Thyroid gland (tissue), 4 donors: Measurements from ENCODE around the gene NDC1. TPM values are rescaled to one million over a fixed set of nuclear protein-coding genes. Genes with fewer than 3 reads are reported as not detected.
"Not testable (repeated sequence)": the region's sequence is repeated elsewhere in the genome, so short reads cannot be mapped to it uniquely, and the experiment has no call there.

Experiments
- DNase-seq, 2 donors: peaks; one replicate each; pipeline ENCODE4 v3.0.0-alpha.2; 2019
- H3K27ac ChIP-seq, 3 donors: fragments of 200-600 bp; sonication (generic); 1 replicate in 2 of 3; 2 replicates in 1 of 3; pipeline ENCODE4 v1.5.1; 2016 to 2019; ENCODE audit warnings: mild to moderate bottlenecking in 1 of 3, moderate library complexity in 1 of 3
- H3K27me3 ChIP-seq: fragments of 200-600 bp; sonication (generic); one replicate; pipeline ENCODE4 v1.5.1; 2019
- H3K36me3 ChIP-seq, 2 donors: fragments of 200-600 bp; sonication (generic); one replicate each; pipeline ENCODE4 v1.5.1; 2016 to 2019
- H3K4me1 ChIP-seq, 2 donors: fragments of 200-600 bp; sonication (generic); one replicate each; pipeline ENCODE4 v1.5.1; 2017 to 2019
- H3K4me3 ChIP-seq, 3 donors: fragments of 200-600 bp; sonication (generic); replicated peaks in 1 of 3; 1 replicate in 2 of 3; 2 replicates in 1 of 3; pipeline ENCODE4 v1.5.1; 2016; ENCODE audit warnings: mild to moderate bottlenecking in 1 of 3
- H3K9me3 ChIP-seq: fragments of 200-600 bp; sonication (generic); one replicate; pipeline ENCODE4 v1.5.1; 2017
- POLR2A ChIP-seq, 2 donors: fragments of 450-650 bp; IDR thresholded peaks; one replicate each; pipeline ENCODE4 v1.6.1; 2017; ENCODE audit warnings: antibody characterized with exemption in 2 of 2, mild to moderate bottlenecking in 2 of 2, moderate library complexity in 1 of 2
- WGBS, 2 donors: methylation state at CpG; one replicate each; pipeline ENCODE4 v1.1.5; 2017; 5-methylcytosine and 5-hydroxymethylcytosine counted together
- intact Hi-C: fragments of 100-400 bp; cut with DNase I; formaldehyde crosslinking; loops from one replicate; pipeline ENCODE4 v1.15.1; 2023
- total RNA-seq, 4 donors: library from RNA; depleted of rRNA; stranded (reverse); fragments of >200 nt; gene quantifications; one replicate each; pipeline ENCODE4 v1.2.3, GENCODE V29; 2016
- TF ChIP-seq, protein P1 (sequence below), 6 experiments: fragments of 200-600 bp in 3 of 6; fragments of 450-650 bp in 3 of 6; sonication (generic) in 3 of 6; IDR thresholded peaks; one replicate each; pipeline ENCODE4 v1.5.1; 2016 to 2019; ENCODE audit warnings: antibody characterized with exemption in 6 of 6, mild to moderate bottlenecking in 2 of 6, inconsistent platforms in 1 of 6, moderate library complexity in 1 of 6

NDC1 gene
- total RNA-seq, 4 donors from 2014 or later = 10.4 to 15.4 (median 11.9) TPM

DNA sequence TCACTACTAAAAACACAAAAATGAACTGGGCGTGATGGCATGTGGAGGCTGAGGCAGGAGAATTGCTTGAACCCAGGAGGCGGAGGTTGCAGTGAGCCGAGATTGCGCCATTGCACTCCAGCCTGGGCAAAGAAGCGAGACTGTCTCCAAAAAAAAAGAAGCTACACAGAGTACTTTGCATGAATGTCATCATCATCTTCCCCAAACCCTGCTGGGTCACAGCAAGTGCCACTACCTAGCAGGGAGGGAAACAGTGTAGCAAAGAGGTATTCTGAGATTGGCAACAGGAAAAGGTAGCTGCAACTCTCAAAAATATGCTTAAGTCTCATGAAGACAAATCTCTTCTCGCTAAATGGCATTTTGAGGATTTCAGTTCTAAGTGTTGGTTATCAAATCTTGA, 12.8 kb downstream of the NDC1 start:
- no peak for DNase-seq
- no peaks in the 10 kb centered on the region for H3K9me3 ChIP-seq
- 92 to 98% methylated on average over 6 of the region's 6 CpGs for WGBS, 2 donors
- no peak overlapping the region for H3K4me3 ChIP-seq
- no peaks in the 10 kb centered on the region for H3K4me1 ChIP-seq
- no peaks in the 10 kb centered on the region for H3K36me3 ChIP-seq
- intact Hi-C loops = no loop called here
- H3K27ac ChIP-seq = no peak overlapping the region
- H3K27me3 ChIP-seq = no peaks in the 10 kb centered on the region
- TF ChIP-seq, protein P1, sequence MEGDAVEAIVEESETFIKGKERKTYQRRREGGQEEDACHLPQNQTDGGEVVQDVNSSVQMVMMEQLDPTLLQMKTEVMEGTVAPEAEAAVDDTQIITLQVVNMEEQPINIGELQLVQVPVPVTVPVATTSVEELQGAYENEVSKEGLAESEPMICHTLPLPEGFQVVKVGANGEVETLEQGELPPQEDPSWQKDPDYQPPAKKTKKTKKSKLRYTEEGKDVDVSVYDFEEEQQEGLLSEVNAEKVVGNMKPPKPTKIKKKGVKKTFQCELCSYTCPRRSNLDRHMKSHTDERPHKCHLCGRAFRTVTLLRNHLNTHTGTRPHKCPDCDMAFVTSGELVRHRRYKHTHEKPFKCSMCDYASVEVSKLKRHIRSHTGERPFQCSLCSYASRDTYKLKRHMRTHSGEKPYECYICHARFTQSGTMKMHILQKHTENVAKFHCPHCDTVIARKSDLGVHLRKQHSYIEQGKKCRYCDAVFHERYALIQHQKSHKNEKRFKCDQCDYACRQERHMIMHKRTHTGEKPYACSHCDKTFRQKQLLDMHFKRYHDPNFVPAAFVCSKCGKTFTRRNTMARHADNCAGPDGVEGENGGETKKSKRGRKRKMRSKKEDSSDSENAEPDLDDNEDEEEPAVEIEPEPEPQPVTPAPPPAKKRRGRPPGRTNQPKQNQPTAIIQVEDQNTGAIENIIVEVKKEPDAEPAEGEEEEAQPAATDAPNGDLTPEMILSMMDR (IDR thresholded peaks at IDR 0.05) = no peak
- no peak for TF ChIP-seq POLR2A (IDR thresholded peaks at IDR 0.05)

- WGBS, 2 donors = 92 to 94% methylated on average over 3 of the region's 3 CpGs
- Histone ChIP-seq H3K36me3 (no peaks in the 10 kb centered on the region), H3K4me1 (no peaks in the 10 kb centered on the region), H3K4me3 (no peak overlapping the region), H3K27ac (no peak overlapping the region), H3K9me3 (no peaks in the 10 kb centered on the region), H3K27me3 (no peaks in the 10 kb centered on the region)
- TF ChIP-seq, protein P1 (IDR thresholded peaks at IDR 0.05) = no peak
- no peak for TF ChIP-seq POLR2A (IDR thresholded peaks at IDR 0.05)
- intact Hi-C loops = no loop called here
- no peak for DNase-seq
Measured at GRCh38 chr1:53822931-53823330, 15.2 kb downstream of the NDC1 start.

DNA sequence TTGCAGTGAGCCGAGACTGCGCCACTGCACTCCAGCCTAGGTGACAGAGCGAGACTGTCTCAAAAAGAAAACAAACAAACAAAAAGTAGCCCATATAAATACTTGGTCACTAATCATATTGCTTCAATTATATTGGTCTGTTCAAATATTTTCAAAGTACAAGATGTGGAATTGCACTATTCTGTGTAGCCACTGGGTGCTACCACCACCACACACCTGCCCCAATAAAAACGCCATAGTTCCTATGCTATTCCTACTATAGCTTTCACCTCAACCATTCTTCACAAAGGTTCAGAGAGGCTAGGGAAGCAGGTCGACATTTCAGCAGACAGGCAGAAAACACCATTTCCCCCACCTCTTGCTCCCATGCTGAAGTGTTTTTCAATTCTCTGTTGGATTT, 16.7 kb downstream of the NDC1 start:
- no peak overlapping the region for H3K27ac ChIP-seq
- TF ChIP-seq POLR2A (IDR thresholded peaks at IDR 0.05) = no peak
- TF ChIP-seq, protein P1 (IDR thresholded peaks at IDR 0.05) = no peak
- H3K36me3 ChIP-seq = no peaks in the 10 kb centered on the region
- no peaks in the 10 kb centered on the region for H3K9me3 ChIP-seq
- DNase-seq = no peak
- no peaks in the 10 kb centered on the region for H3K4me1 ChIP-seq
- H3K4me3 ChIP-seq = no peak overlapping the region
- 95 to 96% methylated on average over 5 of the region's 5 CpGs for WGBS, 2 donors
- intact Hi-C loops = no loop called here
- no peaks in the 10 kb centered on the region for H3K27me3 ChIP-seq

GRCh38 chr1:53819387-53819786, 18.7 kb downstream of the NDC1 start:
- Histone ChIP-seq H3K27me3 (no peaks in the 10 kb centered on the region), H3K4me1 (no peaks in the 10 kb centered on the region), H3K27ac (no peak overlapping the region), H3K4me3 (no peak overlapping the region), H3K36me3 (no peaks in the 10 kb centered on the region), H3K9me3 (no peaks in the 10 kb centered on the region)
- TF ChIP-seq, protein P1 (IDR thresholded peaks at IDR 0.05) = no peak
- TF ChIP-seq POLR2A (IDR thresholded peaks at IDR 0.05) = no peak
- DNase-seq = no peak
- intact Hi-C loops = no loop called here

GRCh38 chr1:53816584-53816983, 21.5 kb downstream of the NDC1 start:
- H3K27ac ChIP-seq, H3K9me3 ChIP-seq, H3K36me3 ChIP-seq, H3K4me1 ChIP-seq, H3K27me3 ChIP-seq, H3K4me3 ChIP-seq, intact Hi-C loops, DNase-seq: not testable (repeated sequence)
- WGBS, 2 donors = 95 to 98% methylated on average over 1 of the region's 1 CpG

GRCh38 chr1:53815484-53815883, 22.6 kb downstream of the NDC1 start:
- H3K27ac ChIP-seq, H3K4me3 ChIP-seq, H3K36me3 ChIP-seq, H3K27me3 ChIP-seq, H3K4me1 ChIP-seq, DNase-seq, H3K9me3 ChIP-seq, intact Hi-C loops: not testable (repeated sequence)
- 84 to 96% methylated on average over 1 of the region's 1 CpG for WGBS, 2 donors
